Neural cell (in vitro differentiated cells): ENCODE results near the gene CHRM5. TPM values are rescaled to one million over a fixed set of nuclear protein-coding genes. Genes with fewer than 3 reads are reported as not detected.

Experiments
- H2AFZ ChIP-seq: fragments of 200-600, 300-800 bp; sonication (generic), shearing (Covaris generic); 2 replicates; pipeline ENCODE4 v1.6.0; 2014; ENCODE audit warnings: low read depth, mild to moderate bottlenecking, antibody characterized with exemption, low read length, moderate library complexity
- H3F3A ChIP-seq: fragments of 200-600 bp; shearing (Covaris generic); 2 replicates; pipeline ENCODE4 v1.6.1; 2016; ENCODE audit warnings: mild to moderate bottlenecking, moderate library complexity, mixed read lengths, antibody characterized with exemption, low read length; ENCODE audit not compliant: insufficient read depth, poor library complexity, severe bottlenecking
- H3K27ac ChIP-seq: fragments of 200-600, 300-800 bp; sonication (generic), shearing (Covaris generic); 2 replicates; pipeline ENCODE4 v1.5.1; 2014; ENCODE audit warnings: mild to moderate bottlenecking, low read length, moderate library complexity
- H3K27me3 ChIP-seq: fragments of 300-800, 200-600 bp; sonication (generic), shearing (Covaris generic); 2 replicates; pipeline ENCODE4 v1.6.0; 2014; ENCODE audit warnings: mild to moderate bottlenecking, low read depth, low read length, moderate library complexity; ENCODE audit not compliant: insufficient read depth
- H3K36me3 ChIP-seq: fragments of 300-800, 200-600 bp; sonication (generic), shearing (Covaris generic); 2 replicates; pipeline ENCODE4 v1.5.1; 2014; ENCODE audit warnings: mild to moderate bottlenecking, antibody characterized with exemption, low read length, moderate library complexity; ENCODE audit not compliant: insufficient read depth
- H3K4me2 ChIP-seq: fragments of 300-800, 200-600 bp; sonication (generic), shearing (Covaris generic); 2 replicates; pipeline ENCODE4 v1.6.0; 2014; ENCODE audit warnings: mild to moderate bottlenecking, low read length
- H3K4me3 ChIP-seq: fragments of 300-800, 200-600 bp; sonication (generic), shearing (Covaris generic); 2 replicates; pipeline ENCODE4 v1.5.1; 2014; ENCODE audit warnings: mild to moderate bottlenecking, low read length, moderate library complexity
- H3K79me2 ChIP-seq: fragments of 200-600 bp; shearing (Covaris generic); replicated peaks from 2 replicates; pipeline ENCODE4 v1.6.0; 2014; ENCODE audit warnings: mild to moderate bottlenecking, low read length, moderate library complexity; ENCODE audit not compliant: insufficient read depth
- H3K9ac ChIP-seq: fragments of 300-800, 200-600 bp; sonication (generic), shearing (Covaris generic); 2 replicates; pipeline ENCODE4 v1.6.1; 2016; ENCODE audit warnings: mild to moderate bottlenecking, low read length, mixed read lengths
- H3K9me2 ChIP-seq: fragments of 200-600 bp; shearing (Covaris generic); 2 replicates; pipeline ENCODE4 v1.6.1; 2016; ENCODE audit warnings: mild to moderate bottlenecking, low read length, mixed read lengths; ENCODE audit not compliant: insufficient read depth
- H3K9me3 ChIP-seq: fragments of 200-600, 300-800 bp; sonication (generic), shearing (Covaris generic); 2 replicates; pipeline ENCODE4 v1.6.1; 2016; ENCODE audit warnings: mild to moderate bottlenecking, mixed run types, low read length, moderate library complexity, mixed read lengths
- H4K20me1 ChIP-seq: fragments of 200-600 bp; shearing (Covaris generic); 2 replicates; pipeline ENCODE4 v1.6.1; 2016; ENCODE audit warnings: mild to moderate bottlenecking, mixed run types; ENCODE audit not compliant: insufficient read depth
- EP300 ChIP-seq: fragments of 450-650 bp; conservative IDR thresholded peaks from 2 replicates; pipeline ENCODE4 v1.6.1; 2014; ENCODE audit warnings: antibody characterized with exemption, mild to moderate bottlenecking, moderate library complexity; ENCODE audit not compliant: poor library complexity, severe bottlenecking
- EZH2 ChIP-seq: fragments of 200-600, 300-800 bp; shearing (Covaris generic), sonication (generic); IDR thresholded peaks from 2 replicates; pipeline ENCODE4 v1.6.1; 2014; ENCODE audit warnings: antibody characterized with exemption, low read length, borderline replicate concordance, mild to moderate bottlenecking; ENCODE audit not compliant: insufficient read depth, poor library complexity, severe bottlenecking
- MXI1 ChIP-seq: fragments of 450-650 bp; conservative IDR thresholded peaks from 2 replicates; pipeline ENCODE4 v1.6.1; 2014; ENCODE audit warnings: antibody characterized with exemption, mild to moderate bottlenecking; ENCODE audit not compliant: poor library complexity, severe bottlenecking
- POLR2AphosphoS5 ChIP-seq: IDR thresholded peaks from 2 replicates; pipeline ENCODE4 v1.6.1; 2012
- RAD21 ChIP-seq: fragments of 450-650 bp; conservative IDR thresholded peaks from 2 replicates; pipeline ENCODE4 v1.6.1; 2014; ENCODE audit warnings: antibody characterized with exemption, mild to moderate bottlenecking, moderate library complexity
- REST ChIP-seq: IDR thresholded peaks from 2 replicates; pipeline ENCODE4 v1.6.1; 2012; ENCODE audit warnings: borderline replicate concordance
- SMC3 ChIP-seq: fragments of 450-650 bp; conservative IDR thresholded peaks from 2 replicates; pipeline ENCODE4 v1.6.1; 2014; ENCODE audit warnings: antibody characterized with exemption, mild to moderate bottlenecking, moderate library complexity; ENCODE audit not compliant: poor library complexity
- TAF1 ChIP-seq: IDR thresholded peaks from 2 replicates; pipeline ENCODE4 v1.6.1; 2012; ENCODE audit warnings: low read depth
- polyA plus RNA-seq: library from polyadenylated mRNA; depleted of rRNA; stranded (reverse); fragments of >200 nt; gene quantifications from 2 replicates; pipeline ENCODE4 v1.2.3, GENCODE V29; 2014
- TF ChIP-seq, protein P1 (sequence below): fragments of 450-650 bp; IDR thresholded peaks from 2 replicates; pipeline ENCODE4 v1.5.1; 2014; ENCODE audit warnings: antibody characterized with exemption, mild to moderate bottlenecking, moderate library complexity; ENCODE audit not compliant: poor library complexity, severe bottlenecking

The CHRM5 gene
- polyA plus RNA-seq, 1 donor from 2014 or later: 3.9 TPM

GRCh38 chr15:34078900-34079299 lies 110.6 kb downstream of the CHRM5 start:
- no peak for TF ChIP-seq REST
- TF ChIP-seq POLR2AphosphoS5: no peak
- no peak for TF ChIP-seq MXI1
- TF ChIP-seq TAF1: no peak
- TF ChIP-seq, protein P1, sequence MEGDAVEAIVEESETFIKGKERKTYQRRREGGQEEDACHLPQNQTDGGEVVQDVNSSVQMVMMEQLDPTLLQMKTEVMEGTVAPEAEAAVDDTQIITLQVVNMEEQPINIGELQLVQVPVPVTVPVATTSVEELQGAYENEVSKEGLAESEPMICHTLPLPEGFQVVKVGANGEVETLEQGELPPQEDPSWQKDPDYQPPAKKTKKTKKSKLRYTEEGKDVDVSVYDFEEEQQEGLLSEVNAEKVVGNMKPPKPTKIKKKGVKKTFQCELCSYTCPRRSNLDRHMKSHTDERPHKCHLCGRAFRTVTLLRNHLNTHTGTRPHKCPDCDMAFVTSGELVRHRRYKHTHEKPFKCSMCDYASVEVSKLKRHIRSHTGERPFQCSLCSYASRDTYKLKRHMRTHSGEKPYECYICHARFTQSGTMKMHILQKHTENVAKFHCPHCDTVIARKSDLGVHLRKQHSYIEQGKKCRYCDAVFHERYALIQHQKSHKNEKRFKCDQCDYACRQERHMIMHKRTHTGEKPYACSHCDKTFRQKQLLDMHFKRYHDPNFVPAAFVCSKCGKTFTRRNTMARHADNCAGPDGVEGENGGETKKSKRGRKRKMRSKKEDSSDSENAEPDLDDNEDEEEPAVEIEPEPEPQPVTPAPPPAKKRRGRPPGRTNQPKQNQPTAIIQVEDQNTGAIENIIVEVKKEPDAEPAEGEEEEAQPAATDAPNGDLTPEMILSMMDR: no peak
- TF ChIP-seq EP300: no peak
- Histone ChIP-seq H3K36me3 (no peaks in the 10 kb centered on the region), H3K4me2 (no peak overlapping the region), H3K27ac (no peak overlapping the region), H4K20me1 (no peaks in the 10 kb centered on the region), H3F3A (no peaks in the 10 kb centered on the region), H3K79me2 (no peaks in the 10 kb centered on the region), H3K9me3 (no peaks in the 10 kb centered on the region), H2AFZ (no peak overlapping the region), H3K4me3 (no peak overlapping the region), H3K9ac (no peak overlapping the region), H3K9me2 (no peaks in the 10 kb centered on the region), H3K27me3 (no peaks in the 10 kb centered on the region)

DNA sequence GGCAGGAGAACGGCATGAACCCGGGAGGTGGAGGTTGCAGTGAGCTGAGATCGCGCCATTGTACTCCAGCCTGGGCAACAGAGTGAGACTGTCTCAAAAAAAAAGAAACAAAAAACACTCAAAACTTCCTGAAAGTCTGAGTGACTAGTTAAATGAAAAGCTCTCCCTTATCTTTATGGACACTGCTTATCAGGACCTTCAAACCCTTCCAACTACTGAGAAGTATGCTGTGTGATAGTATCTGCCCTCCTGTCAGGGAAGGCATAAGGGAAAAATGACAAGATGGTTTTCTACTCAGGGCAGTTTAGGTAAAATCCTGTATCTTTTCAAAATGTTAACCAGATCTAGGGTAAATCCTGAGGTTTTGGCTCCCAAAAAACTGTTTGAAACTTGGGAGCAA lies 111.6 kb downstream of the CHRM5 start:
- Histone ChIP-seq H3K27ac (no peak overlapping the region), H3K27me3 (no peaks in the 10 kb centered on the region), H3K36me3 (no peaks in the 10 kb centered on the region), H2AFZ (no peak overlapping the region), H3K9me3 (no peaks in the 10 kb centered on the region), H4K20me1 (no peaks in the 10 kb centered on the region), H3K9me2 (no peaks in the 10 kb centered on the region), H3F3A (no peaks in the 10 kb centered on the region), H3K9ac (no peak overlapping the region), H3K4me2 (no peak overlapping the region), H3K4me3 (no peak overlapping the region), H3K79me2 (no peaks in the 10 kb centered on the region)
- no peak for TF ChIP-seq TAF1
- TF ChIP-seq RAD21: no peak
- TF ChIP-seq EP300: no peak
- TF ChIP-seq EZH2: no peak
- TF ChIP-seq REST: no peak
- TF ChIP-seq SMC3: no peak
- TF ChIP-seq MXI1: no peak
- no peak for TF ChIP-seq POLR2AphosphoS5
- TF ChIP-seq, protein P1: no peak
